Activated CD8-positive, alpha-beta memory T cell treated with anti-CD3 and anti-CD28 coated beads for 48 hours (primary cell): ENCODE data around the gene ADIPOR2.
"Not testable (repeated sequence)": the region's sequence is repeated elsewhere in the genome, so short reads cannot be mapped to it uniquely, and the experiment has no call there.

ENCODE experiments used
- DNase-seq, 3 experiments: peaks; one replicate each; pipeline ENCODE4 v3.0.0-alpha.2; 2020; ENCODE audit warnings: low read depth in 2 of 3, low spot score in 2 of 3

ADIPOR2 gene

DNA sequence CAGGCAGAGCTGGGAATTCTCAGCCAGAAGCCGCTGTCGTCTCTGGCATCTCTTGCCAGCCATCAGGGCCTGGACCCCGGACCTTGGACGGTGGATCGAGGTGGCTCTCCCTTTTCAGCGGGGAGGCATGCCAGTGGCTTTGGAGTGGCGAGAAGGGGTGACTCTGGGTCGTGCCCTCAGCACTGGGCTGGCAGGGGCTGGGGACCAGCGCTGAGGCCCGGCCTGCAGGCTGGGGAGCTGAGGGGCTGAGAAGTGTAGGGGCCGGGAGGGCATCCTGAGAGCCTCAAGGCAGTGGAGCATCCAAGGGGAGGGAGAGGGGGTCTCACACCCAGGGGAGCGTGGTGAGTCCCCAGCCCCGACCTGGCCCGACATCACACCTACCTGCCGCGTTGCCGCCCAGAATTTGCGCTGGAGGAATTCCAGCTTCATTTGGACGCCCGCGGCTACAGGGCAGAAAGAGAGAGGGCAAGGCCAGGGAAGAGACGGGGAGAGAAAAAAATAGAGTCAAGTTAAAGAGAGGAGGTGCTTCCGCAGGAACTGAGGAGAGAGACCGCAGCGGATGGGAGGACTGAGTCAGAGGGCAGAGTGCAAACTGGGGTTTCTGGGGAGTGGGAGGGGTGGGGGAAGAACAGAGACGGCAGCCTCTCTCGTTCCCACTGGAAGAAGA lies 120.5 kb downstream of the ADIPOR2 start:
- no peak for DNase-seq

GRCh38 chr12:1811948-1812291 lies 121.0 kb downstream of the ADIPOR2 start:
- DNase-seq = no peak

GRCh38 chr12:1812650-1813302 lies 121.9 kb downstream of the ADIPOR2 start:
- no peak for DNase-seq

GRCh38 chr12:1814266-1814665 lies 123.4 kb downstream of the ADIPOR2 start:
- DNase-seq = no peak

- DNase-seq = no peak
Observed at GRCh38 chr12:1815108-1815507, 124.2 kb downstream of the ADIPOR2 start.

DNA sequence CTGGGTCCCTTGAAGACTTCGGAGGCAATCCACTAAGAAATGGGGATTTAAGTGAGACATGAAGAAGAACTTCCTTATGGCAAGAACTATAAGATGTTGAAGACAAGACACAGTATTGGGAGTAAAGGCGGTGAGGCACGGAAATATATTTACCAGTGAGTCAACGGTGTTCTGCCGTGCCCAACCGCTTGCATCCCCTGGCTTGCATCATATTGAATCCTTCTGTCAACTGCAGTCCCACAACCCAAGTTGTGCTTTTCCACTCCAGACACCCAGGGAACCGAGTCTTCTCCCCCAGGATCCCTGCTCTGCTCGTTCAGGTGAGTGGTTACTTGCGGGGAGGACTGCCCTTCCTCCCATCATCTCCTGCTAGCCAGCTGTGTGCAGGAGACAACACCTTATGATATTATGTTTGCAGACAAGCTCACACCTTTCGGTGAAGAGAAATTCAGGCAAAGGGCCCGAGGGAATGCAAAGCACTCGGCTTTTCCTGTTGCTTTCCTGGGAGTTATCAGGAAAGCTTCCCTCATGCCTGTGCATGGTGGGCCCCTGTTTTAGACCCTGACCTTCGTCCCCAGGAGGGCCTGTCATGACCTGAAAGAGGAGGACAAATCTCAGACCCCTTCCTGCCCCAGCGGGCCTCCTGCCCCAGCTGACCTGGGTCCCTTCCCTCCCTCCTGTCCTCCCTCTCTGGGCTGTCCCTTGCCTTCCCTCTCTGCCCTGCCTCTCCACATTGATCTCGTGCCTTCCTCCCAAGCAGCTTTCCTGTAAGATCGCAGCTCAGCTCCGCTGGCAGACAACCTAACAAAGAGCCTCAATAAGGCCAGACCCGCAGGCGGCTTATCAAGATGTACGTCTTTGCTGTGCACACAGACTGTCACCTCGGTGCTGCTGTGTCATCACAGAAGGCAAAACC lies 125.2 kb downstream of the ADIPOR2 start:
- no peak for DNase-seq

DNA sequence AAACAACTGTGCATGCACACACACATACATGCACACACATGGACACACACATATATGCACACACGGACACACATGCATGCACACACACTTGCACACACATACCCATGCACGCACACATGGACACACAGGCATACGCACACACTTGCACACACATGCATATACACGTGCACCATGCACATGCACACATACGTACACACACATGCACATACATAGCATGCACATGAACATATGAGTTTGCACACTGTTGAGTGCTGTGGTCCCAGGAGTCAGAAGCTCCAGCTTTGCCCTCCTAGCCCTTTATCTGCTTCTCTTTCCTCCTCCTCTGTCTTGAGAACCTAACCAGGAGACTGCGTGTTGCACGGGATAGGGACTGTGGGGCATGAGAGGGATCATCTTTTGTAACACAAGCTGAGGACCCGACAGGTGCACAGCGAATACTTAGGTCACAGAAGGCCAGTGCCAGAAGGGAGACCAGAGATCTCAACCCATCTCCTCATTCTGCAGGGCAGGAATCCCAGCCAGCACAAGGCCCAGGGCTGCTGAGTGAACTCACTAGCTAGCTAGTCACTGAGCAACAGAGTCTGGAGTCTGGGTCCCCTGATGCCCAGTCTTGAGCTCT lies 126.0 kb downstream of the ADIPOR2 start:
- no peak for DNase-seq

GRCh38 chr12:1817928-1818327 lies 127.1 kb downstream of the ADIPOR2 start:
- not testable (repeated sequence) for DNase-seq

DNA sequence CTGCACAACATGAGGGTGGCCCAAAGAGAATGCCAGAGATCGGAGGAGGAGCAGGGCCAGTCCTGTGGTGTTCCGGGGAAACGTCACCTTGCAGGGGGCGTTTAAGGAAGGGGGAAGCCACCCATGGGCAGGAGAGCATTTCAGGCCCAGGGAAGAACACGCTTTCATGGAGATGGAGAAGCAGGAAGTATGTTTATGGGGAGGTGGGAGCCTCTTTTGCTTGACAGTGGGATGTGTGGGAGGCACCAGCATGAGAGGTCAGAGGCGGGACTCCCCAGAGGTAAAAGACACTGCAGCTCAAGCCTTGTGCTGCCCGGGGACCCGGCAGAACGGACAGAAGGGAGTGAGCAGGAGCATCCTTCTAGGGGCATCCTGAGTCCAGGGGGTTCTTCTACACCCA lies 128.2 kb downstream of the ADIPOR2 start:
- no peak for DNase-seq

- DNase-seq = no peak
Observed at GRCh38 chr12:1819571-1819970, 128.7 kb downstream of the ADIPOR2 start.

GRCh38 chr12:1820191-1820895 lies 129.5 kb downstream of the ADIPOR2 start, which contains the start of gene LRTM2:
Gene LRTM2 (plus strand): TSS chr12:1820565. CDS start chr12:1828149, 7,584 bp downstream.
- no peak for DNase-seq

DNA sequence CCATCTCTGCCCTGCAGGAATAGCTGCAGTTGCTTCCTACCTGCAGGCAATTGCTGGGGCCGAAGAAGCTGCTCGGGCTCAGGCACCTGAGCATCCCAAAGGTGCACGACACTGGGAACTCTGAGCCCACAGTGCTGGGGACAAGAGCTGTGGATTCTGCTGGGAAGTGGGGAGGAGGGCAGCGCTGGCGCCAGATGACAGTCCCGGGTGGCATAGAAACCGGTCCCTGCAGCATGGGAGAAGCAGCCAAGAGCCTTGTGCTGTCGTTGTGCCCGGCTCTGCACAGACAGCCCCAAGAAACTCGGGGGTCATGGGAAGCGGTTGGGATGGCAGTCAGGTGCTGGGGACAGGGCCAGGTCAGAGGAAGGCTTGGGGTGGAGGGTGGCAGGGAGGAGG lies 130.0 kb downstream of the ADIPOR2 start:
- no peak for DNase-seq

GRCh38 chr12:1821805-1822204 lies 130.9 kb downstream of the ADIPOR2 start:
- no peak for DNase-seq

DNA sequence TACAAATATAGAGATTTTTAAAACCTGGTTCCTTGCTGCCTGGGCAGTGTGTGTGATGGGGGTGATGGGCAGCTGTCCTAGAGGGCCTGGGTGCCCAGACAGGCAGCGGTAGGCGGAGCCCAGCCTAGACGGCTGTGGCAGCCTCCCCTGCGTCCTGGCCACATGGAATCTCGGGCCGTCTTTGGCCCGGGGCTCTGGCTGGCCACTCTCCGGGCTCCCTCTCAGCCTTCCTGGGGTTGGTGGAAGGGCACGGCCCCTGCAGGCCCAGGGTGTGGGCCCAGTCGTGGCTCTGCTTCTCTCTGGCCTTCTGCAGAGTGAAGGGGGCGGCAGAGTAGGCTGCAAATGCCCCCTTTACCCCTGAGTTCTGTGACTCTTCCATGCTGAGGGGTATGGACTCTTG lies 131.8 kb downstream of the ADIPOR2 start:
- no peak for DNase-seq

GRCh38 chr12:1823237-1823636 lies 132.4 kb downstream of the ADIPOR2 start:
- DNase-seq = no peak

DNA sequence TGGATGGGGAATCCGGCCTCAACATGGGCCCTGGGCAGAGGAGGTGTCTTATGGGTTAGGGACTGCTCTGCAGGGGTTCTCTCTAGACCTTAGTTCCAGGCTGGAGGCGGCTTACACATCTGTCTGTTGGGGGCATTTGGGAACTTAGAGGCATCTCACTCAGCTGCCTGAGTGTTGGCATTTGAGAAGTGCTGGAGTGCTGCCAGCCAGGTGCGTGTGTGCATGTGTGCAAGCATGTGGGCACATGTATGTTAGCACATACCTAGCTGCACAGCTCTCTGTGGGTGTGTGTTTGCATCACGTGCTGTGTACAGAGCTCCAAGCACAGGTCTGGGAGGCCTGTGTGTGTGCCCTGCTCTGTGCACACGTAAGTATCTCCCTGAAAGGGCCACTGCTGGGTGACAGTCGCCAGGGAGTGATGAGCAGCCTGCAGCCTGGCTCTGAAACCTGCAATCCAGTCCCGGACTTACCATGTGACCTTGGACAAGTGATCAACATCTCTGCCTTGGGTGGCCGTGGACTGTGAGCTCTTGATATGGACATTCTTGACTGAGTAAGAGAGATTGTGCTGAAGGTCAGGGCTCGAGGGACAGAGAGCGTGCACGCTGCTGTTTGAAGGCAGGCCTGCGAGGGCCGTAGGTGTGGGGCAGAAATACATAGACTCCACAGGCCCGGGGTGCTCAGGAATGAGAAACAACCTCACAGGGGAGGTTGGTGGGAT lies 134.7 kb downstream of the ADIPOR2 start:
- DNase-seq = no peak

DNA sequence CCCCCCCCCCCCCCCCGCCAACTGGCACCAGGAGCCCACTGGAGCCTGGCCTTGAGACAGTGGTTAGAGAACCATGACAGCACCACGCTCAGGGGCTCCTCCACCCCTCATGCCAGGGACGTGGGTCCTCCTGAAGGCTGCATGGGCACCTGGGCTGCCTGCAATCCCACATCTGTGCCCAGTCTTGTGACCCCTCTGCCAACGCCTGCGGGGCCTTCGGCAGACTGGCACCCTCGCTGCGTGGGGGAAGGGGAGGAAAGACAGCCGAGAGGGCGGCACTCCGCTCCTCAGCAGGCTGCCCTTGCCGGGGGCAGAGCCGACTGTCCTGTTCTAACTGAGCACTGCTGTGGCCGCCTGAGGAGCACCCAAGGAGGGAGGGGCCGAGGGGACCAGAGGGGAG lies 135.5 kb downstream of the ADIPOR2 start:
- DNase-seq = no peak

DNA sequence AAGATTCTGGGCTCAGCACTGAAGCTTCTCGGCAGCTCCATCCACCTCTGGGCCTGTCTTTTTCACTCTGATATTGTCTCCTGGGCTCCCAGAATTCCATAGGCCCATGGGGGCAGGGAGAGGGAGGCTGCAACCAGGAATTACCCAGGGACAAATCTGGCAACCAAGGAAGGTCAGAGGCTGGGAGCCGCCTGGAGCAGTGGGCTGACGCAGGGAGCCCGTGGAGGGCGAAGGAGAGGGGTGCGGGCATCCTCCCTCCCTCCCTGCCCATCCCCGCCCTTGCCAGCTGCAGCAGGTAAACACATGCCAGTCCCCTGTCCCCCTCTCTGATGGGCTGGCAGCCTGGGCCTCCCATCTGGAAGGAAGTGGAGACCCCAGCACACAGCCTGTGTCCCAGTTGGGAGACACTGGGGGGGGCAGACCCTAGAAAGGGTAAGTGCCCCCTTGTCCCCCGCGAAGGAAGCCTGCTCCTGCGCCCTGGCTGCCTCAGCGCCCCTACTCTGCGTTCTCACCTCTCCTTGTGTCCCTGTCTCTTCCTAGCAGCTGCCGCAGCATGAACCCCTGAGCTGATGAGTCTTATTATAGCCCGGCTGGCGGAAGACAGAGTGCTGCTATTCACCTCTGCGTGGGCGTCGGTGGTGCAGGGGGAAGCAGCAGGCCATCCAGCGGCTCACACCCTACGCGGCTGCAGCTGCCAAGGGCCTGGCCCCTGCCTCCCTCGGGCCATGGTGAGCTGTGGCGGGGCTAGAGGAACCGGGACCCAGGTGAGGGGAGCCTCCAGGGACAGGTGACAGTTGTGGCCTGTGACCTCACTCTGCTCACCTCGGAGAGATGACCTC lies 136.2 kb downstream of the ADIPOR2 start:
- no peak for DNase-seq
